MM.1S (cell line): ENCODE measurements around the gene ELF4.

Source experiments
- EZH2 ChIP-seq: fragments of 300-600 bp; sonication (generic); optimal IDR thresholded peaks from 2 replicates; pipeline ENCODE3; 2017; ENCODE audit warnings: low read depth, mild to moderate bottlenecking, antibody characterized with exemption, low read length, mixed read lengths
- EZH2phosphoT487 ChIP-seq: fragments of 300-600 bp; sonication (generic); IDR thresholded peaks from 2 replicates; pipeline ENCODE4 v1.6.1; 2018; ENCODE audit warnings: antibody characterized with exemption, low read length
- TF ChIP-seq, protein P1 (sequence below): fragments of 300-600 bp; sonication (generic); IDR thresholded peaks from 2 replicates; pipeline ENCODE4 v1.5.1; 2016; ENCODE audit warnings: antibody characterized with exemption, low read length, mixed read lengths

DNA sequence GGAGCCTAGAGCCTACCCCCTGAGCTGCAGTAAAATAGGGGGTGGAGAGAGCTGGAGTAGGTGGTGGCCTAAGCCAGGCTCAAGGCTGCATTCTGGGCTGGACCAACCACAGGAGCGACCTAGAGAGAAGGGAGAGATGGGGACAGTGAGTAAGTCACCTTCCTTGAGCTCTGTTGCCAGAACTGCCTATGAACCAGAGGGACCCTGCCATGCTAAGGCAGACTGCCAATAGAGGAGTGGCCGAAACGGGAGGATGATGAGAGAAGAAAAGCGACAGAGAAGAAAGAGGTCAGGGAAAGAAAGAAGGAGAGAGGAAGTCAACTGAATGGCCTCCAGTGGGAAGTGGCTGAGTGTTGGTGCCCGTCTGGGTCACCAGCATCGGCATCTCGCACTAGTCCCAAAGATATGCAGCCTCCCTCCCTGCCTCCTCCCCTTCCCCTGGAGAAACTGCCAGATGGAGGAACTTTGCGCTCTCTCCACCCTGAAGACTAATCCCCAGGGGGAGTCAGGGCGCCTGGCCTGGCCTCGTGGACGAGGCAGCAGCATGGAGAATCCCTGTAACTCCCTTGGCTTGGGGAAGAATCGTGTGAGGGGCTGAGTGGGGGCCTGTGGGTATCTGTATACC, 28.8 kb downstream of the ELF4 start:
- TF ChIP-seq, protein P1, sequence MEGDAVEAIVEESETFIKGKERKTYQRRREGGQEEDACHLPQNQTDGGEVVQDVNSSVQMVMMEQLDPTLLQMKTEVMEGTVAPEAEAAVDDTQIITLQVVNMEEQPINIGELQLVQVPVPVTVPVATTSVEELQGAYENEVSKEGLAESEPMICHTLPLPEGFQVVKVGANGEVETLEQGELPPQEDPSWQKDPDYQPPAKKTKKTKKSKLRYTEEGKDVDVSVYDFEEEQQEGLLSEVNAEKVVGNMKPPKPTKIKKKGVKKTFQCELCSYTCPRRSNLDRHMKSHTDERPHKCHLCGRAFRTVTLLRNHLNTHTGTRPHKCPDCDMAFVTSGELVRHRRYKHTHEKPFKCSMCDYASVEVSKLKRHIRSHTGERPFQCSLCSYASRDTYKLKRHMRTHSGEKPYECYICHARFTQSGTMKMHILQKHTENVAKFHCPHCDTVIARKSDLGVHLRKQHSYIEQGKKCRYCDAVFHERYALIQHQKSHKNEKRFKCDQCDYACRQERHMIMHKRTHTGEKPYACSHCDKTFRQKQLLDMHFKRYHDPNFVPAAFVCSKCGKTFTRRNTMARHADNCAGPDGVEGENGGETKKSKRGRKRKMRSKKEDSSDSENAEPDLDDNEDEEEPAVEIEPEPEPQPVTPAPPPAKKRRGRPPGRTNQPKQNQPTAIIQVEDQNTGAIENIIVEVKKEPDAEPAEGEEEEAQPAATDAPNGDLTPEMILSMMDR: no peak
- TF ChIP-seq EZH2 (no peak), EZH2phosphoT487 (no peak)
